PFSK-1 (cell line): ENCODE data around the gene DNAJC25.

Source experiments
- FOXP2 ChIP-seq: optimal IDR thresholded peaks from 2 replicates; pipeline ENCODE3; 2011; ENCODE audit warnings: borderline replicate concordance, control low read depth, inconsistent platforms; ENCODE audit not compliant: insufficient read depth; ENCODE audit errors: extremely low read length, extremely low read depth
- POLR2AphosphoS5 ChIP-seq: IDR thresholded peaks from 2 replicates; pipeline ENCODE4 v1.6.1; 2012; ENCODE audit warnings: low read depth, mild to moderate bottlenecking, control low read depth, low read length, moderate library complexity
- SIN3A ChIP-seq: IDR thresholded peaks from 2 replicates; pipeline ENCODE4 v1.6.1; 2012; ENCODE audit warnings: mild to moderate bottlenecking, low read length, moderate library complexity, borderline replicate concordance; ENCODE audit not compliant: insufficient read depth
- TAF1 ChIP-seq: IDR thresholded peaks from 2 replicates; pipeline ENCODE4 v1.6.1; 2012; ENCODE audit warnings: low read length, control low read depth, borderline replicate concordance; ENCODE audit not compliant: insufficient read depth
- TF ChIP-seq, protein P1 (sequence below), 2 experiments: IDR thresholded peaks; 2 replicates each; pipeline versions ENCODE4 v1.6.1 to v1.8.0; 2011 to 2012; ENCODE audit warnings: low read depth in 2 of 2, low read length in 2 of 2, control low read depth in 1 of 2, inconsistent platforms in 1 of 2, mild to moderate bottlenecking in 1 of 2, moderate library complexity in 1 of 2; ENCODE audit not compliant: insufficient read depth in 1 of 2

Gene DNAJC25

DNA sequence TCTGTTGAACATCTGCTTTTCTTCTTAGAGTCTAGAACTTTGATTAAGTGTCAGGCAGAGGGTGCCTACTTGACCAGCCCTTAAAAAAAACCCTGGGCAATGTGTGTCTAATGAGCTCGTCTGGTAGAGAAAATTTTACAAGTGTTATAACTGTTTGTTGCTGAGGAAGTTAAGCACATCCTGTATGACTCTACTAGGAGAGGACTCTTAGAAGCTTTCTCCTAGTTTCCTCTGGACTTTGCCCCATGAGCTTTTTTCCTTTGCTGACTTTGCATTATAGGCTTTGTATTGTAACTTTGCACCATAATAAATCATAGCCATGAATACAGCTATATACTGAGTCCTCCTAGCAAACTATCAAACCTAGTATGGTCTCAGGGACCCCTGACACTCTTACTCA lies 69.6 kb downstream of the DNAJC25 start:
- no peak for TF ChIP-seq POLR2AphosphoS5
- no peak for TF ChIP-seq TAF1
- no peak for TF ChIP-seq SIN3A
- TF ChIP-seq, protein P1, sequence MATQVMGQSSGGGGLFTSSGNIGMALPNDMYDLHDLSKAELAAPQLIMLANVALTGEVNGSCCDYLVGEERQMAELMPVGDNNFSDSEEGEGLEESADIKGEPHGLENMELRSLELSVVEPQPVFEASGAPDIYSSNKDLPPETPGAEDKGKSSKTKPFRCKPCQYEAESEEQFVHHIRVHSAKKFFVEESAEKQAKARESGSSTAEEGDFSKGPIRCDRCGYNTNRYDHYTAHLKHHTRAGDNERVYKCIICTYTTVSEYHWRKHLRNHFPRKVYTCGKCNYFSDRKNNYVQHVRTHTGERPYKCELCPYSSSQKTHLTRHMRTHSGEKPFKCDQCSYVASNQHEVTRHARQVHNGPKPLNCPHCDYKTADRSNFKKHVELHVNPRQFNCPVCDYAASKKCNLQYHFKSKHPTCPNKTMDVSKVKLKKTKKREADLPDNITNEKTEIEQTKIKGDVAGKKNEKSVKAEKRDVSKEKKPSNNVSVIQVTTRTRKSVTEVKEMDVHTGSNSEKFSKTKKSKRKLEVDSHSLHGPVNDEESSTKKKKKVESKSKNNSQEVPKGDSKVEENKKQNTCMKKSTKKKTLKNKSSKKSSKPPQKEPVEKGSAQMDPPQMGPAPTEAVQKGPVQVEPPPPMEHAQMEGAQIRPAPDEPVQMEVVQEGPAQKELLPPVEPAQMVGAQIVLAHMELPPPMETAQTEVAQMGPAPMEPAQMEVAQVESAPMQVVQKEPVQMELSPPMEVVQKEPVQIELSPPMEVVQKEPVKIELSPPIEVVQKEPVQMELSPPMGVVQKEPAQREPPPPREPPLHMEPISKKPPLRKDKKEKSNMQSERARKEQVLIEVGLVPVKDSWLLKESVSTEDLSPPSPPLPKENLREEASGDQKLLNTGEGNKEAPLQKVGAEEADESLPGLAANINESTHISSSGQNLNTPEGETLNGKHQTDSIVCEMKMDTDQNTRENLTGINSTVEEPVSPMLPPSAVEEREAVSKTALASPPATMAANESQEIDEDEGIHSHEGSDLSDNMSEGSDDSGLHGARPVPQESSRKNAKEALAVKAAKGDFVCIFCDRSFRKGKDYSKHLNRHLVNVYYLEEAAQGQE (IDR thresholded peaks at IDR 0.05; ENCODE audit: insufficient read depth in 1 of 2, low read depth in 2 of 2, low read length in 2 of 2) = no peak
- no peak for TF ChIP-seq FOXP2
